Neural crest cell (in vitro differentiated cells): ENCODE data around the gene SRSF3. TPM values are rescaled to one million over a fixed set of nuclear protein-coding genes. Genes with fewer than 3 reads are reported as not detected.

Source experiments
- DNase-seq: peaks from one replicate; pipeline ENCODE4 v3.0.0; 2021; ENCODE audit warnings: low read depth, mixed read lengths, low spot score
- H3K27ac Mint-ChIP-seq: one replicate; pipeline ENCODE4 v1.8.0; 2021; ENCODE audit warnings: mild to moderate bottlenecking, mixed read lengths; ENCODE audit not compliant: unreplicated experiment
- H3K27me3 Mint-ChIP-seq: 2 replicates; pipeline ENCODE4 v1.8.0; 2021; ENCODE audit warnings: low read depth, mild to moderate bottlenecking, mixed read lengths
- H3K36me3 Mint-ChIP-seq: 2 replicates; pipeline ENCODE4 v1.8.0; 2021; ENCODE audit warnings: low read depth, mild to moderate bottlenecking, mixed read lengths
- H3K4me1 Mint-ChIP-seq: 2 replicates; pipeline ENCODE4 v1.8.0; 2021; ENCODE audit warnings: mixed read lengths
- H3K4me3 Mint-ChIP-seq: one replicate; pipeline ENCODE4 v1.8.0; 2021; ENCODE audit warnings: mild to moderate bottlenecking, mixed read lengths
- H3K9me3 Mint-ChIP-seq: 2 replicates; pipeline ENCODE4 v1.8.0; 2021; ENCODE audit warnings: mixed read lengths
- total RNA-seq: library from RNA; stranded (reverse); gene quantifications from 2 replicates; pipeline ENCODE4 v1.2.1, GENCODE V29; 2021
- TF ChIP-seq, protein P1 (sequence below): fragments of 200-600 bp; sonication (generic); conservative IDR thresholded peaks from 2 replicates; pipeline ENCODE4 v1.5.0; 2021; ENCODE audit warnings: antibody characterized with exemption, mild to moderate bottlenecking

Gene SRSF3
- total RNA-seq, 1 donor from 2014 or later = 611 TPM

GRCh38 chr6:36559011-36559793, 35.0 kb upstream of the SRSF3 start:
- TF ChIP-seq, protein P1, sequence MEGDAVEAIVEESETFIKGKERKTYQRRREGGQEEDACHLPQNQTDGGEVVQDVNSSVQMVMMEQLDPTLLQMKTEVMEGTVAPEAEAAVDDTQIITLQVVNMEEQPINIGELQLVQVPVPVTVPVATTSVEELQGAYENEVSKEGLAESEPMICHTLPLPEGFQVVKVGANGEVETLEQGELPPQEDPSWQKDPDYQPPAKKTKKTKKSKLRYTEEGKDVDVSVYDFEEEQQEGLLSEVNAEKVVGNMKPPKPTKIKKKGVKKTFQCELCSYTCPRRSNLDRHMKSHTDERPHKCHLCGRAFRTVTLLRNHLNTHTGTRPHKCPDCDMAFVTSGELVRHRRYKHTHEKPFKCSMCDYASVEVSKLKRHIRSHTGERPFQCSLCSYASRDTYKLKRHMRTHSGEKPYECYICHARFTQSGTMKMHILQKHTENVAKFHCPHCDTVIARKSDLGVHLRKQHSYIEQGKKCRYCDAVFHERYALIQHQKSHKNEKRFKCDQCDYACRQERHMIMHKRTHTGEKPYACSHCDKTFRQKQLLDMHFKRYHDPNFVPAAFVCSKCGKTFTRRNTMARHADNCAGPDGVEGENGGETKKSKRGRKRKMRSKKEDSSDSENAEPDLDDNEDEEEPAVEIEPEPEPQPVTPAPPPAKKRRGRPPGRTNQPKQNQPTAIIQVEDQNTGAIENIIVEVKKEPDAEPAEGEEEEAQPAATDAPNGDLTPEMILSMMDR = no peak
- H3K27me3 Mint-ChIP-seq = peaks cover 3% of the 10 kb centered on the region
- no peak overlapping the region for H3K27ac Mint-ChIP-seq
- no peak for DNase-seq
- no peaks in the 10 kb centered on the region for H3K9me3 Mint-ChIP-seq
- H3K4me3 Mint-ChIP-seq = no peak overlapping the region
- H3K36me3 Mint-ChIP-seq = no peaks in the 10 kb centered on the region
- H3K4me1 Mint-ChIP-seq = peaks cover 4% of the 10 kb centered on the region

DNA sequence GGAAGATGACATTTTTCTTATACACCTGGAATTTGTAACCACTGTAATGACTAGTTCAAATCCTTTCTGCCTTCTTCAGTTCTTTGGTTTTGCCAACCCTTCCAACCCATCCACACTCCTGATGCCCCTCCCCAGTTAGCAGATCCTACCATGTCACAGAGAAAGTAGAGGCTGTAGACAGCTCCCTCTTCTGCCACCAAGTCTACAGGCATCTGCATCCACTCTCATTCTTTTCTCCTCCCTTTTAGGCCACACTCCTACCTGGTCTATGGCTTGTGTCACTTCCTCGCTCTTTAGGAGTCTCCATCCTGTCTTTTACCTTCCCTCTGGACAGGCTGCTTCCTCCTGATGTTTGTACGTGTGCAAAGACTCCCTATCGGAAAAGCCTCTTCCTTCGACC, 33.3 kb upstream of the SRSF3 start:
- TF ChIP-seq, protein P1 = no peak

DNA sequence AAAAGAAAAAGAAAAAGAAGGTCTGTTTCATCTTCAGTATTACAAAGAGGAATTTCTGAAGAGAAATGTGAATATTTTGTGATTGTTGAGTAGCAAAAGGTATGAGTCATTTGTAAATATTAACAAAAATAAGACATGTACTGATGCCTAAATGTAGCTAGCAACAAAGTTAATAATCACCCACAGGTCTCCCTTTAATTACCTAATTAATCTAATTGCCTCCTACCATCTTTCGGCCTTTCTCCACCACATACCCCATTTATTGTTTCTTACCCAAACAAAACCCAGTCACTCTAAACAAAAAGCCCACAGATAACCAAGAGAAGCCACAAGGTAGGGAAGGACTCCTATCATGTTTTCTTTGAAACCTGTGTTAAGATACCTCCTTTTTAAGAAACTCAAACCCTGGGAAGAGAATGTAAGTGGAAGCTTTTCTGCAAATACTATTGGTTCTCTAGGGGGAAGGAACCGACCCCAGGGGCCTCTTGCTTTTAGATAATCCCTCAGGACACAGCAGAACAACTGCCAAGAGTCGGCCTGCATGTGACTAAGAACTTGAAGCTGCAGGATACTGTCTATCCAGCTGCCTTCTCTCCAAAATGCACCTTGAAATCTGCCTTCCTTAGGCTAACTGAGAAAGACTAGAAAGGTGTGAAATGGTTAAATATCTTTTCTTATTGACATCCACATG, 30.8 kb upstream of the SRSF3 start:
- Mint-ChIP-seq H3K27me3 (peaks cover 3% of the 10 kb centered on the region), H3K4me3 (no peak overlapping the region), H3K36me3 (no peaks in the 10 kb centered on the region), H3K9me3 (no peaks in the 10 kb centered on the region), H3K4me1 (peaks cover 4% of the 10 kb centered on the region), H3K27ac (no peak overlapping the region)
- no peak for DNase-seq
- TF ChIP-seq, protein P1 = no peak

More for the DNA sequence above, 33.3 kb upstream of the SRSF3 start:
- Mint-ChIP-seq H3K27ac (no peak overlapping the region), H3K4me3 (no peak overlapping the region), H3K9me3 (no peaks in the 10 kb centered on the region), H3K36me3 (no peaks in the 10 kb centered on the region), H3K27me3 (peaks cover 3% of the 10 kb centered on the region), H3K4me1 (peaks cover 4% of the 10 kb centered on the region)
- no peak for DNase-seq

DNA sequence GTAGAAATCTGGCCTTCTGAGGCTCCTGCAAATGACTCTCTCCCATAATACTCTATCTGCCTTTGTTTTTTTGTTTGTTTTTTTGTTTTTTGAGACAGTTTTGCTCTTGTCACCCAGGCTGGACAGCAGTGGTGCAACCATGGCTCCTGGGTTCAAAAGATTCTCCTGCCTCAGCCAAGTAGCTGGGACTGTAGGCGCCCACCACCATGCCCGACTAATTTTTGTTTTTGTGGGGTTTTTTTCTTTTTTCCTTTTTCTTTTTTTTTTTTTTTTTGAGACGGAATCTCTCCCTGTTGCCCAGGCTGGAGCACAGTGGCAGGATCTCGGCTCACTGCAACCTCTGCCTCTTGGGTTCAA, 30.3 kb upstream of the SRSF3 start:
- no peak for DNase-seq
- TF ChIP-seq, protein P1 = no peak
- Mint-ChIP-seq H3K9me3 (no peaks in the 10 kb centered on the region), H3K36me3 (no peaks in the 10 kb centered on the region), H3K4me3 (no peak overlapping the region), H3K4me1 (peaks cover 4% of the 10 kb centered on the region), H3K27me3 (peaks cover 3% of the 10 kb centered on the region), H3K27ac (no peak overlapping the region)

DNA sequence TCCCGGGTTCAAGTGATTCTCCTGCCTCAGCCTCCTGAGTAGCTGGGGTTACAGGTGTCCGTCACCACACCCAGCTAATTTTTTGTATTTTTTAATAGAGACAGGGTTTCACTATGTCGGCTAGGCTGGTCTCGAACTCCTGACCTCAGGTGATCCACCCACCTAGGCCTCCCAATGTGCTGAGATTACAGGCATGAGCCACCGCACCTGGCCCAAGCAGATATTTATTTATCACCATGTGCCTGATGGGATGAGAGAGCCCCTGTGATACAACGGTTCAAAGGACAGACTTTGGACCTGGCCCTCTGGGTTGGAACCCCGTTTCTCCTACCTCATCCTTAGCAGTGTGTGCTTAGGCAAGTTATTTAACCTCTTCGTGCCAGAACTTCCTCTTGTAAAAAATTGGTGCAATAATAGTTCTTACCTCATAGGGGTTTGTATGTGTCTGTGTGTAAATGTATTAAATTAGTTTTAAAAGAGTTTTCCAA, 27.7 kb upstream of the SRSF3 start:
- Mint-ChIP-seq H3K9me3 (no peaks in the 10 kb centered on the region), H3K4me1 (peaks cover 4% of the 10 kb centered on the region), H3K27me3 (peaks cover 3% of the 10 kb centered on the region), H3K4me3 (no peak overlapping the region), H3K27ac (no peak overlapping the region), H3K36me3 (no peaks in the 10 kb centered on the region)
- DNase-seq = no peak
- TF ChIP-seq, protein P1 = no peak
